HAP-1 (cell line): Measurements from ENCODE around the gene AHCTF1.

Experiments used
- DNase-seq, 2 experiments: peaks; one replicate each; pipeline ENCODE4 v3.0.0-alpha.2; 2016 to 2020; ENCODE audit warnings: low spot score in 2 of 2
- H3K27me3 ChIP-seq: fragments of 250-450 bp; sonication (Bioruptor Pico); 2 replicates; pipeline ENCODE4 v1.5.1; 2020; ENCODE audit warnings: low read depth, mild to moderate bottlenecking, moderate library complexity
- H3K36me3 ChIP-seq: fragments of 250-450 bp; sonication (Bioruptor Pico); replicated peaks from 2 replicates; pipeline ENCODE4 v1.5.1; 2020; ENCODE audit warnings: mild to moderate bottlenecking
- H3K4me1 ChIP-seq: fragments of 250-450 bp; sonication (Bioruptor Pico); 2 replicates; pipeline ENCODE4 v1.5.1; 2020; ENCODE audit warnings: mild to moderate bottlenecking
- H3K4me3 ChIP-seq: fragments of 250-450 bp; sonication (Bioruptor Pico); 2 replicates; pipeline ENCODE4 v1.5.1; 2020; ENCODE audit warnings: mild to moderate bottlenecking, moderate library complexity
- H3K9me3 ChIP-seq: fragments of 250-450 bp; sonication (Bioruptor Pico); 2 replicates; pipeline ENCODE4 v1.5.1; 2020; ENCODE audit warnings: mild to moderate bottlenecking, moderate library complexity
- in situ Hi-C: fragments of 300-500 bp; cut with MboI; formaldehyde crosslinking; loops from 3 replicates; pipeline ENCODE4 v1.14.3; 2020; ENCODE audit warnings: low sequenced_read_pairs, inconsistent platforms, mixed read lengths

AHCTF1 gene

DNA sequence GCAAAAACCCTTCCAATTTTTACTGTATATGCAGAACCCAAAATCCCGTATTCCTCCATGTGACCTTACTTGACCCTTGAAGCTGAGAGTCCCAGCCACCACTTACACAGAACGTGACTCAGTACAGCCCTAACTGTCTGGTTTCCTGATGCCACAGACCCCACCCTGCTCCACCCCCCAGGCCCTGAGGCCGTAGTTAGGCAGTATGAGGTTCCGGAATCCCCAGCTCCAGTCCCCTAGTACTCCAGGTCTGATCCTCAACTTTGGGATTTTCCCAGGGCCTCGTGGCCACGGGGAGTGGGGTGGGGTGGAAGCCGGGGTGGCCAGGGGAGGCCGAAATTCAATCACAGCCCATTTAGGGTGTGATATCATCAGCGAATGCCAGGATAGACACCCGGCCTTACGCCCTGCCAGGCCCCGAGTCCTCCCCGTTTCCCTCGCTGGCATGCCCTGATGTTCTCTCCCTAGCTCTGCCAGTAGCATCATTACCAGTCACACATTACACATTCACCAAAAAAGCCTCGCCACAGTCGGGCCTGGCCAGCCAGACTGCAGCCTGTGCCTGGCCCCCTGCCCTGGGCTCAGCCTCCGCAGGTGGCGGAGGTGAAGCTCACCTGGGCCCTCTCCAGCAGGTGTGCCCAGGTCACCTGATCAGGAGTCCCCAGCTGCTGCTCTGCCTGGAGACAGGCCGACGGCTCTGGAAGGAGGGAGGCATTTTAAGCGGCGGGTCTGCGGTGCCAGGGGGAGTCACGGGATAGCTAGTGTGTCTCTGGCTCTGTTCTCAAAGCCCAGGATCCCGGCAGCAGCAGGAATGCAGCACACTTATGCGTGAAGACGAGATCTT is 136.7 kb downstream of the AHCTF1 start:
- H3K4me3 ChIP-seq = no peak overlapping the region
- no peak for DNase-seq
- H3K36me3 ChIP-seq = no peaks in the 10 kb centered on the region
- no peaks in the 10 kb centered on the region for H3K27me3 ChIP-seq
- H3K4me1 ChIP-seq = no peaks in the 10 kb centered on the region
- in situ Hi-C loops = no loop called here
- no peaks in the 10 kb centered on the region for H3K9me3 ChIP-seq

DNA sequence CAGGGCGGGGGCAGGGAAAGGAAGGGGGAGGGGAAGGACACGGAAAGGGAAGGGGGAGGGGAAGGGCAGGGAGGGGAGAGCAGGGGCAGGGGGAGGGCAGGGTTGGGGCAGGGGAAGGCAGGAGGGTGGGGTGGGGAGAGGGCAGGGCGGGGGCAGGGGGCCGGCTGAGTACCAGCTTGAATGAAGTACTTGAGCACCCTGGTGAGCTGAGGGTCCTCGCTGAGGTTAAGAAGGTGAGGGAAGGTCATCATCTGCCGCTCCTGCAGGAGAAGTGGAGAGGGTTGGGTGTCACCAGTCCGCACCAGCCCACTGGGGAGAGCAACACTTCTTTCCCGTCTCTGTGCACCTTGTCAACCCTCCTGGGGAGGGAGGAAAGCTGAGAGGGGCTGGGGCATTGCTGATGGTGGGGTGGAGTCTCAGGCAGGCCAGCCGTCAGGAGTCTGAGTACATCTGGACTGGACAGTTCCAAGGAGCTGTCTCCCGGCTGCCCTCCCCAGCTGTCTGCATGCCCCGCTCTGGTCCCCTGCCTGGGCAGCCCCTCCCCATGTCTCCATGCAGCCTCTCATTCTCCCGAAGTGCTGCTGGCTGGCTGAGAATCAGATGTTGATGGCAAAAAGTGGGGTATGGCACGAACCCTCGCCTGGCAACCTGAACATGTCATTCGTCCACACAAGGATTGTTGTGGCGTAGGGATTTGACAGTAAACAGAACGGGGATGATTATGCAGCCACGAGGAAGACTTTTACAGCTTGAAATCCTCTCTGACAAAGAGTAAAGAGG is 137.5 kb downstream of the AHCTF1 start:
- no peaks in the 10 kb centered on the region for H3K27me3 ChIP-seq
- DNase-seq = no peak
- in situ Hi-C loops = no loop called here
- H3K36me3 ChIP-seq = no peaks in the 10 kb centered on the region
- no peaks in the 10 kb centered on the region for H3K9me3 ChIP-seq
- H3K4me3 ChIP-seq = no peak overlapping the region
- no peaks in the 10 kb centered on the region for H3K4me1 ChIP-seq

DNA sequence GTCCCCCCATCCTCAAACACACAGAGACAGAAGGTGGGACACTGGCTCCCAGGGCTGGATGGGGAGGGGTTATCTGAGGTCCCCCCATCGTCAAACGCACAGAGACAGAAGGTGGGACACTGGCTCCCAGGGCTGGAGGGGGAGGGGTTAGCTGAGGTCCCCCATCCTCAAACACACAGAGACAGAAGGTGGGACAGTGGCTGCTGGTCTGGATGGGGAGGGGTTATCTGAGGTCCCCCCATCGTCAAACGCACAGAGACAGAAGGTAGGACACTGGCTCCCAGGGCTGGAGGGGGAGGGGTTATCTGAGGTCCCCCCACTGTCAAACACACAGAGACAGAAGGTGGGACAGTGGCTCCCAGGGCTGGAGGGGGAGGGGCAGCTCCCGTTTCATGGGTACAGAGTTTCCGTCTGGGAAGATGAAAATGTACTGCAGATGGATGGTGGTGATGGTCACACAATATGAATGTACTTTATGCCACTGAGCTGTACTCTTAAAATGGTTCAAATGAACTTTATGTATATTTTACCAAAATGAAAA is 138.3 kb downstream of the AHCTF1 start:
- in situ Hi-C loops = no loop called here
- H3K9me3 ChIP-seq = no peaks in the 10 kb centered on the region
- DNase-seq = no peak
- H3K4me3 ChIP-seq = no peak overlapping the region
- no peaks in the 10 kb centered on the region for H3K27me3 ChIP-seq
- no peaks in the 10 kb centered on the region for H3K36me3 ChIP-seq
- no peaks in the 10 kb centered on the region for H3K4me1 ChIP-seq

GRCh38 chr1:246792603-246793002 is 139.1 kb downstream of the AHCTF1 start:
- Histone ChIP-seq H3K9me3 (no peaks in the 10 kb centered on the region), H3K4me1 (no peaks in the 10 kb centered on the region), H3K36me3 (no peaks in the 10 kb centered on the region), H3K4me3 (no peak overlapping the region), H3K27me3 (no peaks in the 10 kb centered on the region)
- no peak for DNase-seq
- in situ Hi-C loops = no loop called here

GRCh38 chr1:246791303-246791918 is 140.3 kb downstream of the AHCTF1 start:
- DNase-seq = no peak
- no peaks in the 10 kb centered on the region for H3K27me3 ChIP-seq
- no peak overlapping the region for H3K4me3 ChIP-seq
- H3K36me3 ChIP-seq = no peaks in the 10 kb centered on the region
- in situ Hi-C loops = no loop called here
- H3K4me1 ChIP-seq = no peaks in the 10 kb centered on the region
- H3K9me3 ChIP-seq = no peaks in the 10 kb centered on the region

- Histone ChIP-seq H3K4me3 (no peak overlapping the region), H3K27me3 (no peaks in the 10 kb centered on the region), H3K4me1 (no peaks in the 10 kb centered on the region), H3K9me3 (no peaks in the 10 kb centered on the region), H3K36me3 (no peaks in the 10 kb centered on the region)
- no peak for DNase-seq
- in situ Hi-C loops = no loop called here
These were observed 140.9 kb downstream of the AHCTF1 start for GRCh38 chr1:246790833-246791232.

GRCh38 chr1:246790364-246790763 is 141.4 kb downstream of the AHCTF1 start:
- Histone ChIP-seq H3K27me3 (no peaks in the 10 kb centered on the region), H3K36me3 (no peaks in the 10 kb centered on the region), H3K4me3 (no peak overlapping the region), H3K4me1 (no peaks in the 10 kb centered on the region), H3K9me3 (no peaks in the 10 kb centered on the region)
- in situ Hi-C loops = no loop called here
- DNase-seq = no peak

GRCh38 chr1:246789454-246790339 is 142.1 kb downstream of the AHCTF1 start:
- Histone ChIP-seq H3K9me3 (no peaks in the 10 kb centered on the region), H3K27me3 (no peaks in the 10 kb centered on the region), H3K4me3 (no peak overlapping the region), H3K4me1 (no peaks in the 10 kb centered on the region), H3K36me3 (no peaks in the 10 kb centered on the region)
- in situ Hi-C loops = no loop called here
- no peak for DNase-seq
